Prostate gland (tissue), 2 donors: ENCODE data around the gene VAV2.

ENCODE experiments used
- CTCF ChIP-seq, 4 experiments: fragments of 200-600 bp in 2 of 4; fragments of 450-650 bp in 2 of 4; sonication (generic) in 2 of 4; IDR thresholded peaks; 1 replicate in 3 of 4; 2 replicates in 1 of 4; pipeline ENCODE4 v1.5.1; 2016 to 2019; ENCODE audit warnings: antibody characterized with exemption in 4 of 4, mild to moderate bottlenecking in 2 of 4, moderate library complexity in 2 of 4
- POLR2A ChIP-seq: fragments of 450-650 bp; IDR thresholded peaks from one replicate; pipeline ENCODE4 v1.6.1; 2016; ENCODE audit warnings: antibody characterized with exemption, mild to moderate bottlenecking
- POLR2AphosphoS5 ChIP-seq: sonication (generic); formaldehyde crosslinking; IDR thresholded peaks from one replicate; pipeline ENCODE4 v1.6.1; 2017; ENCODE audit warnings: antibody characterized with exemption

DNA sequence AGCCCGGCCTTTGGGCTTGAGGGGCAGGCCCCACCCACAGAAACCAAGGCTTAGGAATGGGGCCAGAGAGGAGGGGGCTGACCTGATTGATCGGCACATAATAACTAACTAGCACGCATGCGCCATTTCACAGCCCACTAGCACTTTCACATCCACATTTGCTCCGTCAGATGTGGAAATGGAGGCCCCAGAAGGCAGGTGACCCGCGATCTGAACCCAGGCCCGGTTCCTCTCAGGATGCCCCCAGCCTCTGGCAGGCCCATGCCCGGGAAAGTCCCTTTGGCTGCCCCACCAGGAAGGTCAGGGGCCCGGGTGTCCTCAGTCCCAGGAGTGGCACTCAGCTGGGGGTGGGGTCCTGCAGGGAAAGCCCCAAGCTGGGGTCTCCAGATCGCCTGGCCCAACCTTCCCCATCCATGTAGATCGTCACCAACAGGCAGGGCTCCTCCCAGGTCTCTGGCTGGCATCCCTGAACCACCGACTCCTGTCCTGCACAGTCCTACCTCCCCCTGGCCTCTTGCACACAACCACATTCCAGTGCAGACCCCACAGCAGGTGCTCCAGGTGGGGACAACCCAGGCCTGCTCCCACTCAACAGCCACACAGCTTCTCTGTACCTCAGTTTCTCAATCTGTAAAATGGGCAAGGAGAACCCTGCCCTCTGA lies 46.7 kb downstream of the VAV2 start:
- TF ChIP-seq POLR2AphosphoS5: no peak
- TF ChIP-seq POLR2A: no peak
- TF ChIP-seq CTCF (IDR thresholded peaks at IDR 0.05): no peak
